RKO (cell line): ENCODE results near the gene FBN1.

Experiments used
- DNase-seq: peaks from one replicate; pipeline ENCODE4 v3.0.0-alpha.2; 2016; ENCODE audit warnings: low spot score

Gene FBN1

GRCh38 chr15:48622237-48622636 lies 23.3 kb downstream of the FBN1 start:
- DNase-seq = no peak

- DNase-seq = no peak
Measured at GRCh38 chr15:48619446-48619845, 26.1 kb downstream of the FBN1 start.

GRCh38 chr15:48617619-48618018 lies 27.9 kb downstream of the FBN1 start:
- DNase-seq = no peak

- no peak for DNase-seq
Measured at GRCh38 chr15:48616216-48616615, 29.3 kb downstream of the FBN1 start.

- DNase-seq = no peak
Measured at GRCh38 chr15:48614051-48614450, 31.5 kb downstream of the FBN1 start.

GRCh38 chr15:48609486-48609885 lies 36.0 kb downstream of the FBN1 start:
- DNase-seq = no peak

- no peak for DNase-seq
Measured at GRCh38 chr15:48607846-48608245, 37.7 kb downstream of the FBN1 start.

- no peak for DNase-seq
Measured at GRCh38 chr15:48604567-48604966, 40.9 kb downstream of the FBN1 start.

GRCh38 chr15:48603922-48604321 lies 41.6 kb downstream of the FBN1 start:
- no peak for DNase-seq

GRCh38 chr15:48603123-48603500 lies 42.4 kb downstream of the FBN1 start:
- no peak for DNase-seq

GRCh38 chr15:48602358-48603122 lies 43.0 kb downstream of the FBN1 start:
- DNase-seq = peak; percentile 31

GRCh38 chr15:48601095-48601494 lies 44.4 kb downstream of the FBN1 start:
- DNase-seq = no peak

- no peak for DNase-seq
Measured at GRCh38 chr15:48596841-48597240, 48.7 kb downstream of the FBN1 start.

GRCh38 chr15:48596415-48596814 lies 49.1 kb downstream of the FBN1 start:
- no peak for DNase-seq

GRCh38 chr15:48595981-48596380 lies 49.5 kb downstream of the FBN1 start:
- no peak for DNase-seq

- no peak for DNase-seq
Measured at GRCh38 chr15:48592933-48593332, 52.6 kb downstream of the FBN1 start.

GRCh38 chr15:48592221-48592731 lies 53.2 kb downstream of the FBN1 start:
- no peak for DNase-seq

GRCh38 chr15:48590723-48591122 lies 54.8 kb downstream of the FBN1 start:
- no peak for DNase-seq

GRCh38 chr15:48584812-48585563 lies 60.5 kb downstream of the FBN1 start:
- no peak for DNase-seq

GRCh38 chr15:48584090-48584811 lies 61.3 kb downstream of the FBN1 start:
- DNase-seq = no peak

GRCh38 chr15:48582452-48583247 lies 62.9 kb downstream of the FBN1 start:
- DNase-seq = no peak

- no peak for DNase-seq
Measured at GRCh38 chr15:48581219-48581618, 64.3 kb downstream of the FBN1 start.
